HepG2 (cell line): Measurements from ENCODE around the gene MAP3K20. TPM values are rescaled to one million over a fixed set of nuclear protein-coding genes. Genes with fewer than 3 reads are reported as not detected.

Source experiments
- ATAC-seq: fragments of 200-7000 bp; cut with Tn5 transposase; 3 replicates; pipeline ENCODE4 v1.9.1; 2020; ENCODE audit warnings: mild to moderate bottlenecking, moderate library complexity
- BruUV-seq: library from RNA; stranded (reverse); fragments of 400-500 nt; replicated peaks from 2 replicates; lab custom pipeline; 2021; lab: Mats Ljungman, UMichigan
- CTCF ChIA-PET: fragments of 300-600 bp; formaldehyde crosslinking; extraction: SDS; loops from one replicate; lab custom pipeline; 2021; ENCODE audit warnings: low total read pairs, inconsistent platforms, low intra/inter-chr PET ratio; lab: Yijun Ruan, JAX
- POLR2A ChIA-PET: fragments of 350-600 bp; sonication (Branson Sonifier 250); formaldehyde crosslinking; loops from one replicate; lab custom pipeline; 2020; ENCODE audit warnings: antibody characterized with exemption, inconsistent platforms; lab: Yijun Ruan, JAX
- DNase-seq: peaks from one replicate; pipeline ENCODE4 v3.0.0-alpha.2; 2015; ENCODE audit warnings: low spot score
- FAIRE-seq: peaks from 3 replicates; lab custom pipeline; 2011; peaks lifted over from hg19 to GRCh38; lab: Jason Lieb, UNC
- H2AFZ ChIP-seq: one replicate; pipeline ENCODE4 v1.6.1; 2011; ENCODE audit warnings: low read length, inconsistent platforms
- H3K27ac ChIP-seq: fragments of 300-600 bp; 3 replicates; pipeline ENCODE4 v1.8.0; 2011; ENCODE audit warnings: mixed run types, mild to moderate bottlenecking, mixed read lengths, low read length, inconsistent platforms; ENCODE audit not compliant: insufficient read depth; ENCODE audit errors: extremely low read length
- H3K27me3 ChIP-seq, 2 experiments: fragments of 200-600 bp in 1 of 2; 2 replicates in 1 of 2; 3 replicates in 1 of 2; pipeline versions ENCODE4 v1.6.0 to v1.8.0; 2011; ENCODE audit warnings: low read length in 2 of 2, mild to moderate bottlenecking in 2 of 2, moderate library complexity in 2 of 2, inconsistent platforms in 1 of 2; ENCODE audit not compliant: insufficient read depth in 2 of 2, control insufficient read depth in 1 of 2
- H3K36me3 ChIP-seq, 2 experiments: fragments of 200-600 bp in 1 of 2; replicated peaks in 1 of 2; 2 replicates in 1 of 2; 3 replicates in 1 of 2; pipeline versions ENCODE4 v1.5.1 to v1.8.0; 2011; ENCODE audit warnings: low read length in 2 of 2, inconsistent platforms in 1 of 2; ENCODE audit not compliant: insufficient read depth in 2 of 2, control insufficient read depth in 1 of 2
- H3K4me1 ChIP-seq: 2 replicates; pipeline ENCODE4 v1.5.1; 2012; ENCODE audit warnings: low read length, inconsistent platforms; ENCODE audit not compliant: insufficient read depth
- H3K4me2 ChIP-seq: 2 replicates; pipeline ENCODE4 v1.6.0; 2011; ENCODE audit warnings: low read depth, low read length, inconsistent platforms
- H3K4me3 ChIP-seq, 3 experiments: fragments of 200-600 bp in 1 of 3; sonication (generic), shearing (Covaris generic) in 1 of 3; replicated peaks in 1 of 3; 2 replicates each; pipeline ENCODE4 v1.5.1; 2011 to 2016; ENCODE audit warnings: low read length in 3 of 3, inconsistent platforms in 2 of 3, low read depth in 2 of 3, mild to moderate bottlenecking in 2 of 3, control low read depth in 1 of 3, mixed read lengths in 1 of 3; ENCODE audit not compliant: insufficient read depth in 1 of 3
- H3K79me2 ChIP-seq: one replicate; pipeline ENCODE4 v1.6.1; 2011; ENCODE audit warnings: low read length, inconsistent platforms; ENCODE audit not compliant: insufficient read depth
- H3K9ac ChIP-seq: 2 replicates; pipeline ENCODE4 v1.6.0; 2011; ENCODE audit warnings: mild to moderate bottlenecking, low read depth, low read length, inconsistent platforms; ENCODE audit not compliant: insufficient read depth
- H3K9me3 ChIP-seq: 2 replicates; pipeline ENCODE4 v1.5.1; 2012; ENCODE audit warnings: mild to moderate bottlenecking, low read length
- H4K20me1 ChIP-seq: 2 replicates; pipeline ENCODE4 v1.6.0; 2011; ENCODE audit warnings: inconsistent platforms, mild to moderate bottlenecking, low read length, moderate library complexity; ENCODE audit not compliant: insufficient read depth
- ATAD3A ChIP-seq: sonication (generic); formaldehyde crosslinking; IDR thresholded peaks from 2 replicates; pipeline ENCODE4 v1.4.0; 2020; ENCODE audit warnings: missing genetic modification reagents
- ATRX ChIP-seq: sonication (generic); formaldehyde crosslinking; IDR thresholded peaks from 2 replicates; pipeline ENCODE4 v1.4.0; 2020; ENCODE audit warnings: missing genetic modification reagents, borderline replicate concordance
- EED ChIP-seq: sonication (generic); formaldehyde crosslinking; IDR thresholded peaks from 2 replicates; pipeline ENCODE4 v1.5.0; 2020; ENCODE audit warnings: mild to moderate bottlenecking, missing genetic modification reagents
- GTF3A ChIP-seq: sonication (generic); formaldehyde crosslinking; conservative IDR thresholded peaks from 2 replicates; pipeline ENCODE4 v1.4.0; 2020; ENCODE audit warnings: mild to moderate bottlenecking, missing genetic modification reagents
- HNRNPLL ChIP-seq: fragments of 200-400 bp; formaldehyde crosslinking; IDR thresholded peaks from 2 replicates; pipeline ENCODE4 v1.6.1; 2017; ENCODE audit warnings: mild to moderate bottlenecking, low read depth, low read length; ENCODE audit not compliant: poor library complexity, severe bottlenecking
- HOXA5 ChIP-seq: sonication (generic); formaldehyde crosslinking; IDR thresholded peaks from 2 replicates; pipeline ENCODE4 v1.4.0; 2020; ENCODE audit warnings: missing genetic modification reagents
- HOXA7 ChIP-seq: sonication (generic); formaldehyde crosslinking; IDR thresholded peaks from 2 replicates; pipeline ENCODE4 v1.8.1; 2022; ENCODE audit warnings: mild to moderate bottlenecking, missing genetic modification reagents, moderate library complexity
- MYNN ChIP-seq: sonication (generic); formaldehyde crosslinking; IDR thresholded peaks from 2 replicates; pipeline ENCODE4 v1.4.0; 2020; ENCODE audit warnings: mild to moderate bottlenecking, low read depth, missing genetic modification reagents
- NCOA1 ChIP-seq: sonication (generic); formaldehyde crosslinking; IDR thresholded peaks from 2 replicates; pipeline ENCODE4 v1.9.0; 2021; ENCODE audit warnings: missing genetic modification reagents
- PTBP1 ChIP-seq: fragments of 200-400 bp; formaldehyde crosslinking; IDR thresholded peaks from 2 replicates; pipeline ENCODE4 v1.6.1; 2018; ENCODE audit warnings: low read length, low read depth; ENCODE audit not compliant: poor library complexity, severe bottlenecking
- SAFB2 ChIP-seq: sonication (generic); formaldehyde crosslinking; IDR thresholded peaks from 2 replicates; pipeline ENCODE4 v1.5.1; 2020; ENCODE audit warnings: missing genetic modification reagents, low read depth, mild to moderate bottlenecking, borderline replicate concordance
- ZNF12 ChIP-seq: sonication (generic); formaldehyde crosslinking; IDR thresholded peaks from 2 replicates; pipeline ENCODE4 v1.5.0; 2020; ENCODE audit warnings: missing genetic modification reagents
- ZNF317 ChIP-seq: sonication (generic); formaldehyde crosslinking; IDR thresholded peaks from 2 replicates; pipeline ENCODE4 v1.5.0; 2020; ENCODE audit warnings: mild to moderate bottlenecking, missing genetic modification reagents
- ZNF331 ChIP-seq: sonication (generic); formaldehyde crosslinking; IDR thresholded peaks from 2 replicates; pipeline ENCODE4 v1.4.0; 2020; ENCODE audit warnings: missing genetic modification reagents
- WGBS: methylation state at CpG from one replicate; pipeline ENCODE4 v1.1.6; 2017; ENCODE audit warnings: low lambda C conversion rate; 5-methylcytosine and 5-hydroxymethylcytosine counted together
- in situ Hi-C: cut with HindIII; loops from 2 replicates; pipeline ENCODE4 v1.10.0; 2017; ENCODE audit warnings: low pct_unique_long_range_greater_than_20kb; ENCODE audit not compliant: extremely low pct_ligation_motif_present
- intact Hi-C: fragments of 100-400 bp; cut with micrococcal nuclease; formaldehyde crosslinking; loops from one replicate; pipeline ENCODE4 v1.10.0; 2022; ENCODE audit not compliant: unreplicated experiment
- polyA plus RNA-seq, 8 experiments: library from polyadenylated mRNA; depleted of rRNA in 3 of 8; stranded (reverse) in 7 of 8; unstranded in 1 of 8; fragments of >200 nt; fragmentation: Illumina TruSeq in 4 of 8; extraction: Trizol in 4 of 8; gene quantifications; 2 replicates each; pipeline versions ENCODE4 v1.2.1 to v1.2.3, GENCODE V29; 2011 to 2016; ENCODE audit warnings: low read depth in 4 of 8, missing spikeins in 1 of 8, mixed read lengths in 1 of 8; ENCODE audit not compliant: insufficient read depth in 1 of 8
- total RNA-seq, 5 experiments: library from RNA; depleted of rRNA; stranded (reverse); fragments of >200 nt; fragmentation: Illumina TruSeq; extraction: Trizol; gene quantifications; 2 replicates each; pipeline ENCODE4 v1.2.3, GENCODE V29; 2016; ENCODE audit warnings: low read depth in 1 of 5
- TF ChIP-seq, protein P1 (sequence below): IDR thresholded peaks from 2 replicates; pipeline ENCODE4 v1.6.1; 2016; ENCODE audit warnings: mild to moderate bottlenecking
- TF ChIP-seq, protein P2 (sequence below): sonication (generic); formaldehyde crosslinking; IDR thresholded peaks from 2 replicates; pipeline ENCODE4 v1.5.1; 2020; ENCODE audit warnings: mild to moderate bottlenecking, missing genetic modification reagents, moderate library complexity
- TF ChIP-seq, protein P3 (sequence below): sonication (generic); formaldehyde crosslinking; IDR thresholded peaks from 2 replicates; pipeline ENCODE4 v1.4.0; 2020; ENCODE audit warnings: missing genetic modification reagents, borderline replicate concordance

MAP3K20 gene
- total and polyA plus RNA-seq, 2 of the 13 experiments (the other 11 are each of a cell fraction or from before 2014, with no cell fraction given) = 5.2 to 13.5 TPM

GRCh38 chr2:173248381-173248780 is 172.7 kb downstream of the MAP3K20 start (continued):
- TF ChIP-seq, protein P1, sequence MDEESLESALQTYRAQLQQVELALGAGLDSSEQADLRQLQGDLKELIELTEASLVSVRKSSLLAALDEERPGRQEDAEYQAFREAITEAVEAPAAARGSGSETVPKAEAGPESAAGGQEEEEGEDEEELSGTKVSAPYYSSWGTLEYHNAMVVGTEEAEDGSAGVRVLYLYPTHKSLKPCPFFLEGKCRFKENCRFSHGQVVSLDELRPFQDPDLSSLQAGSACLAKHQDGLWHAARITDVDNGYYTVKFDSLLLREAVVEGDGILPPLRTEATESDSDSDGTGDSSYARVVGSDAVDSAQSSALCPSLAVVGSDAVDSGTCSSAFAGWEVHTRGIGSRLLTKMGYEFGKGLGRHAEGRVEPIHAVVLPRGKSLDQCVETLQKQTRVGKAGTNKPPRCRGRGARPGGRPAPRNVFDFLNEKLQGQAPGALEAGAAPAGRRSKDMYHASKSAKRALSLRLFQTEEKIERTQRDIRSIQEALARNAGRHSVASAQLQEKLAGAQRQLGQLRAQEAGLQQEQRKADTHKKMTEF (CRISPR knock-in tag) = no peak
- TF ChIP-seq, protein P2, sequence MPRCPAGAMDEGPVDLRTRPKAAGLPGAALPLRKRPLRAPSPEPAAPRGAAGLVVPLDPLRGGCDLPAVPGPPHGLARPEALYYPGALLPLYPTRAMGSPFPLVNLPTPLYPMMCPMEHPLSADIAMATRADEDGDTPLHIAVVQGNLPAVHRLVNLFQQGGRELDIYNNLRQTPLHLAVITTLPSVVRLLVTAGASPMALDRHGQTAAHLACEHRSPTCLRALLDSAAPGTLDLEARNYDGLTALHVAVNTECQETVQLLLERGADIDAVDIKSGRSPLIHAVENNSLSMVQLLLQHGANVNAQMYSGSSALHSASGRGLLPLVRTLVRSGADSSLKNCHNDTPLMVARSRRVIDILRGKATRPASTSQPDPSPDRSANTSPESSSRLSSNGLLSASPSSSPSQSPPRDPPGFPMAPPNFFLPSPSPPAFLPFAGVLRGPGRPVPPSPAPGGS (CRISPR knock-in tag) = no peak
- TF ChIP-seq, protein P3, sequence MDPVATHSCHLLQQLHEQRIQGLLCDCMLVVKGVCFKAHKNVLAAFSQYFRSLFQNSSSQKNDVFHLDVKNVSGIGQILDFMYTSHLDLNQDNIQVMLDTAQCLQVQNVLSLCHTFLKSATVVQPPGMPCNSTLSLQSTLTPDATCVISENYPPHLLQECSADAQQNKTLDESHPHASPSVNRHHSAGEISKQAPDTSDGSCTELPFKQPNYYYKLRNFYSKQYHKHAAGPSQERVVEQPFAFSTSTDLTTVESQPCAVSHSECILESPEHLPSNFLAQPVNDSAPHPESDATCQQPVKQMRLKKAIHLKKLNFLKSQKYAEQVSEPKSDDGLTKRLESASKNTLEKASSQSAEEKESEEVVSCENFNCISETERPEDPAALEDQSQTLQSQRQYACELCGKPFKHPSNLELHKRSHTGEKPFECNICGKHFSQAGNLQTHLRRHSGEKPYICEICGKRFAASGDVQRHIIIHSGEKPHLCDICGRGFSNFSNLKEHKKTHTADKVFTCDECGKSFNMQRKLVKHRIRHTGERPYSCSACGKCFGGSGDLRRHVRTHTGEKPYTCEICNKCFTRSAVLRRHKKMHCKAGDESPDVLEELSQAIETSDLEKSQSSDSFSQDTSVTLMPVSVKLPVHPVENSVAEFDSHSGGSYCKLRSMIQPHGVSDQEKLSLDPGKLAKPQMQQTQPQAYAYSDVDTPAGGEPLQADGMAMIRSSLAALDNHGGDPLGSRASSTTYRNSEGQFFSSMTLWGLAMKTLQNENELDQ = no peak

DNA sequence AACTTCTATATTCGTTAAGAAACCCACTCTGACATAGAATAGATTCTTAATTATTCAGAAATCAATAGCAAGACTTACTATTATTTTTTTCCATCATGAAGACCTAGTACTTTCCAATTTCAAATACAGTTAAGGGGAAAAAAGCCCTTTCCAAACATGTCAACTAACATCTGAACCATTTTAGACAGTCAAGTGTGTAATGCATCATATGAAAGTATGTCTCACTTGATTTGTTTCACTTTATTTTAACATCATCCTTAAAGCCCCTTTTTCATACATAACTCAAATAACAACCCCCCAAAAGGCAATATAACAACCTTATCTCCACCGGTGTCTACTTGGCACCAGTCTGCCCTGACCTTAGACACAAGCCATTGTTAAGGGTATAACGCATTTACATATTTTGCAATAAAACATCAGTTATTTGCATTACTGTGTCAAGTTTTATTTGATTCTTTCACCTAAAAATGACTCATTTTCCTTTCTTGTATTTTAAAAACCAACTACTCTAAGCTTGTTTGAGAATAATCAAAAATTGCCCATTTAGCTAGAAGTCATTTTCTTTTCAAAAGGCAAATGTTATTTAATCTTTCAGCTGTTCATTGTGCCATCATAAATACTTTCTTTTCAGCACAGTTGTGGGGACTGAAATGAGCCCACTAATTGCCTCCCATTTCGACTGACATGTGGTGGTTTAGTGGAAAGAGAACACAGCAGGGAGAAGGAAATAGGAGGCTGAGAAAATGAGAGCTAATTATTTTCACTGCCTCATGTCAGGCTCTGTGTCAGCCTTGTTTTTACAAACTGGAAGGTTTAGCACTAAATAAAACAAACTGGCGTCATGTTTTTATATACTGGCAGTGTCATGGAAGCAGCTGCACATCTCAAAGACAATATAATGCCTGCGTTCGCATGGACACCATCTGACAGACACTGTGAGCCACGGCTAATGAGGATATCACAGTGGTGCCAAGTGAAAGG is 174.3 kb downstream of the MAP3K20 start:
- Histone ChIP-seq H3K27ac (no peak overlapping the region), H3K36me3 (no peaks in the 10 kb centered on the region), H3K9me3 (no peaks in the 10 kb centered on the region), H3K9ac (no peak overlapping the region), H2AFZ (no peak overlapping the region), H3K4me2 (no peak overlapping the region), H3K4me3 (no peak overlapping the region), H3K27me3 (no peaks in the 10 kb centered on the region), H3K79me2 (no peaks in the 10 kb centered on the region), H4K20me1 (no peaks in the 10 kb centered on the region), H3K4me1 (no peaks in the 10 kb centered on the region)
- in situ Hi-C loops (no loop called here), intact Hi-C loops (no loop called here)
- POLR2A ChIA-PET = no interaction called here
- FAIRE-seq = no peak
- 88% methylated on average over 8 of the region's 8 CpGs for WGBS
- CTCF ChIA-PET = no interaction called here
- ATAC-seq = no peak
- no TSS peak for BruUV-seq
- DNase-seq = no peak
- TF ChIP-seq PTBP1 = no peak
- no peak for TF ChIP-seq HOXA7 (CRISPR knock-in tag)
- no peak for TF ChIP-seq ZNF12 (CRISPR knock-in tag)
- no peak for TF ChIP-seq EED (CRISPR knock-in tag)
- TF ChIP-seq ATRX (CRISPR knock-in tag) = no peak
- TF ChIP-seq GTF3A (CRISPR knock-in tag) = no peak
- no peak for TF ChIP-seq NCOA1 (CRISPR knock-in tag)
- no peak for TF ChIP-seq MYNN
- no peak for TF ChIP-seq SAFB2 (CRISPR knock-in tag)
- no peak for TF ChIP-seq ATAD3A (CRISPR knock-in tag)
- TF ChIP-seq HNRNPLL = no peak
- TF ChIP-seq ZNF317 = no peak
- no peak for TF ChIP-seq HOXA5
- TF ChIP-seq ZNF331 (CRISPR knock-in tag) = no peak
